K562 (cell line): Measurements from ENCODE around the gene CNNM3.

ENCODE experiments used
- EZH2 ChIP-seq: IDR thresholded peaks from 2 replicates; pipeline ENCODE4 v1.6.1; 2012; ENCODE audit warnings: low read depth, mild to moderate bottlenecking, inconsistent platforms, low read length, borderline replicate concordance
- GATAD2A ChIP-seq: fragments of 450-650 bp; IDR thresholded peaks from 2 replicates; pipeline ENCODE4 v1.6.1; 2017
- MAZ ChIP-seq, 2 experiments: fragments of 450-650 bp in 1 of 2; sonication (generic) in 1 of 2; formaldehyde crosslinking; IDR thresholded peaks in 1 of 2; conservative IDR thresholded peaks in 1 of 2; 2 replicates each; pipeline versions ENCODE4 v1.4.0 to v1.5.0; 2020; ENCODE audit warnings: mild to moderate bottlenecking in 1 of 2, missing genetic modification reagents in 1 of 2
- MYC ChIP-seq, 2 experiments: fragments of 250-450 bp in 1 of 2; sonication (Bioruptor Pico) in 1 of 2; IDR thresholded peaks; 2 replicates each; pipeline versions ENCODE4 v1.5.1 to v1.6.1; 2012 to 2021; ENCODE audit warnings: low read depth in 2 of 2, borderline replicate concordance in 1 of 2, improper control_type of control experiment in 1 of 2, low read length in 1 of 2, mild to moderate bottlenecking in 1 of 2, moderate library complexity in 1 of 2
- NBN ChIP-seq: fragments of 450-650 bp; IDR thresholded peaks from 2 replicates; pipeline ENCODE4 v1.6.1; 2016; ENCODE audit warnings: low read depth, mild to moderate bottlenecking
- PHF21A ChIP-seq: fragments of 450-650 bp; IDR thresholded peaks from 2 replicates; pipeline ENCODE4 v1.6.1; 2017; ENCODE audit warnings: low read depth, borderline replicate concordance
- POLR2A ChIP-seq: fragments of 450-650 bp; conservative IDR thresholded peaks from 2 replicates; pipeline ENCODE4 v1.6.1; 2016
- SMARCE1 ChIP-seq: fragments of 450-650 bp; IDR thresholded peaks from 2 replicates; pipeline ENCODE4 v1.7.1; 2016; ENCODE audit warnings: mild to moderate bottlenecking
- TOE1 ChIP-seq, 2 experiments: fragments of 450-650 bp in 1 of 2; sonication (generic) in 1 of 2; formaldehyde crosslinking in 1 of 2; IDR thresholded peaks; 2 replicates each; pipeline versions ENCODE4 v1.7.1 to v1.8.0; 2016 to 2022; ENCODE audit warnings: borderline replicate concordance in 2 of 2, mild to moderate bottlenecking in 2 of 2, antibody characterized with exemption in 1 of 2, inconsistent platforms in 1 of 2, low read depth in 1 of 2, missing genetic modification reagents in 1 of 2, moderate library complexity in 1 of 2
- ZNF561 ChIP-seq: fragments of 450-650 bp; formaldehyde crosslinking; conservative IDR thresholded peaks from 2 replicates; pipeline ENCODE4 v1.4.0; 2020; ENCODE audit warnings: mild to moderate bottlenecking, moderate library complexity
- ZNF785 ChIP-seq: fragments of 250-450 bp; sonication (Bioruptor Pico); IDR thresholded peaks from 2 replicates; pipeline ENCODE4 v1.4.0; 2020; ENCODE audit warnings: mild to moderate bottlenecking
- TF ChIP-seq, protein P1 (sequence below), 3 experiments: IDR thresholded peaks in 2 of 3; conservative IDR thresholded peaks in 1 of 3; 2 replicates each; pipeline ENCODE4 v1.5.1; 2011 to 2012; ENCODE audit warnings: low read length in 3 of 3, mild to moderate bottlenecking in 3 of 3, control low read depth in 2 of 3, improper control_type of control experiment in 1 of 3, inconsistent platforms in 1 of 3, low read depth in 1 of 3, mixed read lengths in 1 of 3, moderate library complexity in 1 of 3; ENCODE audit not compliant: insufficient read depth in 2 of 3

DNA sequence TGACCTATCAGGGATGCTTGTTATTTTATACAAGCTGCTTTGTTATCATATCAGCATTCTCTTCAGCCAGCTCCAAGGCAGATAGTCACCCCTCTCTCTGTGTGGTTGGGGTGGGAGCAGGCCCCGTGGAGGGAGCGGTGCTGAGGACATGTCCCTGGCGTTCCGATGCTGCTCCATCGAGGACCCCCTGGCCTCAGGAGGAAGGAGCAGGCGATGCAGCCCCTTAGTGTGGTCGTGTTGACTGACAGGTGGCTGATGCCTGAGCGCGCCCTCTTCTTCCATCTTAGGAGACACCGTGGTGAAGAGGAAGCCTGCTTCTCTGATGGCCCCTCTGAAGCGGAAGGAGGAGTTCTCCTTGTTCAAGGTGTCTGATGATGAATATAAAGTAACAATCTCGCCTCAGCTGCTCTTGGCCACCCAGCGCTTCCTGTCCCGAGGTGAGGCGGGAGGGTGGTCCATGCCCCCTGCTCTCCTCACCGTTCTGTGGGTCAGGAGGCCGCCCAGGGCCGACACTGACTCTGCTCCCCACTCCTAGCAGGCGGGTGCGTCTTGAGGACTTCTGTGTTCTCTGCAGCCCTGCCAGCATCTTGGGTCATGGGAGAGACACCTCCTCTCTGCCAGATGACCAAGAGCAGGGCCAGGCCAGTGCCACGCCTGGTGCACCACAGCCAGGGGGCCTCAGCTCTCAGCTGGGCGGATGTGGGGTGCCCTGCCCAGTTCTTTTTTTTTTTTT is 10.6 kb downstream of the CNNM3 start:
- TF ChIP-seq MAZ (CRISPR knock-in tag; conservative IDR thresholded peaks at IDR 0.05 in 1 of 2, IDR thresholded peaks at IDR 0.05 in 1 of 2) = no peak
- TF ChIP-seq TOE1 (IDR thresholded peaks at IDR 0.05; ENCODE audit: borderline replicate concordance) = no peak
- no peak for TF ChIP-seq TOE1 (CRISPR knock-in tag; IDR thresholded peaks at IDR 0.05; ENCODE audit: borderline replicate concordance, low read depth)
- TF ChIP-seq SMARCE1 = no peak
- TF ChIP-seq PHF21A = no peak
- no peak for TF ChIP-seq POLR2A
- no peak for TF ChIP-seq GATAD2A
- TF ChIP-seq ZNF785 (CRISPR knock-in tag) = no peak
- TF ChIP-seq MYC (IDR thresholded peaks at IDR 0.05; ENCODE audit: low read depth, low read length) = no peak
- TF ChIP-seq MYC (CRISPR knock-in tag; IDR thresholded peaks at IDR 0.05; ENCODE audit: borderline replicate concordance, low read depth) = no peak
- no peak for TF ChIP-seq NBN
- TF ChIP-seq, protein P1, sequence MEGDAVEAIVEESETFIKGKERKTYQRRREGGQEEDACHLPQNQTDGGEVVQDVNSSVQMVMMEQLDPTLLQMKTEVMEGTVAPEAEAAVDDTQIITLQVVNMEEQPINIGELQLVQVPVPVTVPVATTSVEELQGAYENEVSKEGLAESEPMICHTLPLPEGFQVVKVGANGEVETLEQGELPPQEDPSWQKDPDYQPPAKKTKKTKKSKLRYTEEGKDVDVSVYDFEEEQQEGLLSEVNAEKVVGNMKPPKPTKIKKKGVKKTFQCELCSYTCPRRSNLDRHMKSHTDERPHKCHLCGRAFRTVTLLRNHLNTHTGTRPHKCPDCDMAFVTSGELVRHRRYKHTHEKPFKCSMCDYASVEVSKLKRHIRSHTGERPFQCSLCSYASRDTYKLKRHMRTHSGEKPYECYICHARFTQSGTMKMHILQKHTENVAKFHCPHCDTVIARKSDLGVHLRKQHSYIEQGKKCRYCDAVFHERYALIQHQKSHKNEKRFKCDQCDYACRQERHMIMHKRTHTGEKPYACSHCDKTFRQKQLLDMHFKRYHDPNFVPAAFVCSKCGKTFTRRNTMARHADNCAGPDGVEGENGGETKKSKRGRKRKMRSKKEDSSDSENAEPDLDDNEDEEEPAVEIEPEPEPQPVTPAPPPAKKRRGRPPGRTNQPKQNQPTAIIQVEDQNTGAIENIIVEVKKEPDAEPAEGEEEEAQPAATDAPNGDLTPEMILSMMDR (IDR thresholded peaks at IDR 0.05 in 2 of 3, conservative IDR thresholded peaks at IDR 0.05 in 1 of 3; ENCODE audit: insufficient read depth in 2 of 3, low read depth in 1 of 3, low read length in 3 of 3) = no peak
- no peak for TF ChIP-seq EZH2
- no peak for TF ChIP-seq ZNF561 (CRISPR knock-in tag)
